ENCODE data around the gene TMEM187. TPM values are rescaled to one million over a fixed set of nuclear protein-coding genes. Genes with fewer than 3 reads are reported as not detected.

TMEM187 gene
- total RNA-seq, 1 donor from 2014 or later = 18.3 TPM

- DNase-seq (ENCODE audit: low spot score) = no peak
- Mint-ChIP-seq H3K9me3 (ENCODE audit: low read depth) (no peaks in the 10 kb centered on the region), H3K4me3 (ENCODE audit: unreplicated experiment) (peak overlapping the region; percentile 67), H3K27me3 (ENCODE audit: low read depth) (no peaks in the 10 kb centered on the region), H3K27ac (ENCODE audit: unreplicated experiment) (no peak overlapping the region), H3K4me1 (ENCODE audit: low read depth) (peaks cover 3% of the 10 kb centered on the region), H3K36me3 (ENCODE audit: low read depth) (peaks cover 8% of the 10 kb centered on the region)
- TF ChIP-seq CTCF (IDR thresholded peaks at IDR 0.05) = no peak
Measured at GRCh38 chrX:153944800-153945150, 27.8 kb upstream of the TMEM187 start.

- Mint-ChIP-seq H3K9me3 (ENCODE audit: low read depth) (no peaks in the 10 kb centered on the region), H3K27me3 (ENCODE audit: low read depth) (no peaks in the 10 kb centered on the region), H3K36me3 (ENCODE audit: low read depth) (peaks cover 16% of the 10 kb centered on the region), H3K27ac (ENCODE audit: unreplicated experiment) (no peak overlapping the region), H3K4me3 (ENCODE audit: unreplicated experiment) (no peak overlapping the region), H3K4me1 (ENCODE audit: low read depth) (peaks cover 3% of the 10 kb centered on the region)
- DNase-seq (ENCODE audit: low spot score) = no peak
- no peak for TF ChIP-seq CTCF (IDR thresholded peaks at IDR 0.05)
Measured at GRCh38 chrX:153945956-153946943, 26.3 kb upstream of the TMEM187 start.

GRCh38 chrX:153947009-153947769, 25.4 kb upstream of the TMEM187 start:
- Mint-ChIP-seq H3K27ac (ENCODE audit: unreplicated experiment) (peak overlapping the region; percentile 17), H3K4me3 (ENCODE audit: unreplicated experiment) (no peak overlapping the region), H3K9me3 (ENCODE audit: low read depth) (no peaks in the 10 kb centered on the region), H3K36me3 (ENCODE audit: low read depth) (peaks cover 17% of the 10 kb centered on the region), H3K27me3 (ENCODE audit: low read depth) (no peaks in the 10 kb centered on the region), H3K4me1 (ENCODE audit: low read depth) (peaks cover 3% of the 10 kb centered on the region)
- no peak for DNase-seq (ENCODE audit: low spot score)
- TF ChIP-seq CTCF (IDR thresholded peaks at IDR 0.05) = peak; percentile 98

- DNase-seq (ENCODE audit: low spot score) = no peak
- no peak for TF ChIP-seq CTCF (IDR thresholded peaks at IDR 0.05)
- H3K4me3 Mint-ChIP-seq (ENCODE audit: unreplicated experiment) = no peak overlapping the region
- H3K9me3 Mint-ChIP-seq (ENCODE audit: low read depth) = no peaks in the 10 kb centered on the region
- H3K36me3 Mint-ChIP-seq (ENCODE audit: low read depth) = peaks cover 17% of the 10 kb centered on the region
- no peak overlapping the region for H3K27ac Mint-ChIP-seq (ENCODE audit: unreplicated experiment)
- H3K4me1 Mint-ChIP-seq (ENCODE audit: low read depth) = peaks cover 6% of the 10 kb centered on the region
- H3K27me3 Mint-ChIP-seq (ENCODE audit: low read depth) = no peaks in the 10 kb centered on the region
Measured at GRCh38 chrX:153948002-153948466, 24.5 kb upstream of the TMEM187 start.

All from chondrocyte (in vitro differentiated cells).